Glomerular endothelial cell (primary cell): Measurements from ENCODE around the gene PLXNC1. TPM values are rescaled to one million over a fixed set of nuclear protein-coding genes. Genes with fewer than 3 reads are reported as not detected.

Experiments
- DNase-seq: peaks from one replicate; pipeline ENCODE4 v3.0.0-alpha.2; 2011; ENCODE audit warnings: low read depth, low spot score; ENCODE audit errors: extremely low read depth
- total RNA-seq: library from RNA; depleted of rRNA; stranded (reverse); fragments of >200 nt; gene quantifications from 2 replicates; pipeline ENCODE4 v1.2.3, GENCODE V29; 2015

PLXNC1 gene
- total RNA-seq, 1 donor from 2014 or later, result 0.99 TPM

DNA sequence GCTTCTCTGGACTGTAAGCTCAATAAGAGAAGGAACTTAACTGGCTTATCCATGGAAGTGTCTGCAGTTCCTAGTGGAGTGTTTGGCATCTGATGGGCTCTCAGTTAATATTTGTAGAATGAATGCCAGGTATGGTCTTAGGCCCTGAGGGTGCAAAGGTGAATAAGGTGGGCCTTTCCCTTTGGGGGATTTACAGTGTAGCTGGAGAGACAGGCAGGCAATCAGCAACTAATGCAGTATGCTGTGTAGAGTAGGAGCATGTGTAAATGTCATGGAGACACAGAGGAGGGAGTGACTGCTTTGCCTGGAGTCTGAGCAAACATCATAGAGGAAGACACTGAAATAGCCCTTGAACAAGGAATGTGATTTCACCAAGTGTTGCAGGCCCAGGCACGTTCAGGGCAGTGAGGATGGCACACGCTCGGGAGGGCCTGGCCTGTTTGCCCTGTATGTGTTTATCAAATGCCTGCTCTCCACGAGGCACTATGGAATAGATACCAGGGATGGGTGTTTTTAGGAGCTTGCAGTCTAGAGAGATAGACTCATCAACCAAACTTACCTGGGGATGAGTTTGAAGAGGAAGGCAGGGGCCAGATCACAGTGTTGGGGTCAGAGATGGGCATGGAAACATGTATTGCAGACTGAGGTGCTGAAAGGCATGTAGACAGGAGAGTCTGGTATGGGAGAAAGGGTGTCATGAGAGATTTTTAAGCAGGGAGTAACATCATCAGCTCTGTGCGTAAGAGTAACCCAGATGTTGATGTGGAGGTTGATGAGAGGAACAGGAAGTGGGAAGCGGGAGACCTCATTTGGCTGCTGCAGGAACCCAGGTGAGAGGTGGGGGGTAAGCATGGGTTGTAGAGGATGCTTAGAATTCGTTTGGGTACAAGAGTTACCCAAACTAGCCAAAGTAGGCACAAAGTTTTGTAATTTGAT lies 54.1 kb downstream of the PLXNC1 start:
- DNase-seq, result no peak

DNA sequence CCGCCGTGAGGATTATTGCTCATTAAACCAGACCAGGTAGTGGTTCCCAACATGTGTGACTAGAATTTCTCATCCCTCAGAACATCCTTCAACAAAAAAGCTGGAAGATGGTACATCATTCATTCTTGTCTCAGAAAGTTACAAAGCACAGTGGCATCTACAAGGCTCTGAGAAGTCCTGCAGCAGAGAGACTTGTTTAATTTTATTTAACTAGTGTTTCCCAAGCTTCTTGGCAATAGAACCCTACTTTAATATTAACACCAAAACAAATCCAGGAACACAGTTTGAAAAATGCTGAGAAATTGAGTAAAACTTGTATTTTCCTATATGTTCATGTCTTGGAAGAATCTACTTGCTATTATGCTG lies 54.8 kb downstream of the PLXNC1 start:
- DNase-seq, result no peak

DNA sequence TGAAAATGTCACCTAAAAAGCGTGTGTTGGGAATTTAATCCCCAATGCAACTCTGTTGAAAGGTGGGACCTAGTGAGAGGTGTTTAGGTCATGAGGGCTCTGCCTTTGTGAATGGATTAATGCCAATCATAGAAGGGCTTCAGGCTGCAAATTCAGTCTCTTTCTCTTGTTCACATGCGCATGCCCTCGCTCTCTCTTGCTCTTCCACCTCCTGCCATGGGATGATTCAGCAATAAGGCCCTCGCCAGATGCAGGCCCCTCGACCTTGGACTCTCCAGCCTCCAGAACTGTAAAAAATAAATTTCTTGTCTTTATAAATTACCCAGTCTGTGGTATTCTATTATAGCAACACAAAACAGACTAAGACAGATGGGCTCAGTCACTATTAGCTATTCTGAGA lies 55.4 kb downstream of the PLXNC1 start:
- DNase-seq, result no peak

DNA sequence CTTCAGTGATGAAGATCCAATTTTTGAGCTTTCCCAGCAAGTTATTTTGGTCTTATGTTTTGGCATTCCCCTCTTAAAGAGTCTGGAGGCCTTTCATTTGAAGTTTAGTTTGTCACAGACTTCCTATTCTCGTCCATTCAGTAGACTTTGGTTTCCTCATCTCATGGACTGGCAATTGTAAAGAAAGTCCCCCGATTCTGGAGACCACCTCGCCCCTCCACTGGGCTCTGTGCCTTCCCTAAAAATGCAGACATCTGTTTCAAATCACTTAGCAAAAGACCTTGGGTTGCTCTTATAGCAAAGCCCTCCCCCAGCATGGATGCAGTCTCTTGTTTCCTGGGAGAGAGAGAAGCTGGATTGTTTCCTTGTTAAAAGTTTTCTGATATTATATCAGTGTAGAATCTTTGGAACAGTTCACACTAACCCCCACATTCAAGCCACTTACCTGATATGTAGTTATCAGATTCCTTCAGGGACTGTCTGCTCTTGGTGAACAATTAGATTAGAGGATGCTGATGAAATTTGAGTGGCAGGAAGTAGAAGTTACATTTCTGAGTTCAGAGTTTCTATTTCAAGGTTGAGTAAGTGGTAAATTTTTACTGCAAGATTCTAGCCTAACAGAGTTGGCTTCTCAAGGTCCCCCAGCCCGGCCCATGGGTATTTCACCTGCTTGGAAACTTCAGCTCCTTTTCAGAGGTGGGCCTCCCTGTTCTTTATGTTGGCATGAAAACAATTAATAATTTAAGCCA lies 56.3 kb downstream of the PLXNC1 start:
- DNase-seq, result no peak

DNA sequence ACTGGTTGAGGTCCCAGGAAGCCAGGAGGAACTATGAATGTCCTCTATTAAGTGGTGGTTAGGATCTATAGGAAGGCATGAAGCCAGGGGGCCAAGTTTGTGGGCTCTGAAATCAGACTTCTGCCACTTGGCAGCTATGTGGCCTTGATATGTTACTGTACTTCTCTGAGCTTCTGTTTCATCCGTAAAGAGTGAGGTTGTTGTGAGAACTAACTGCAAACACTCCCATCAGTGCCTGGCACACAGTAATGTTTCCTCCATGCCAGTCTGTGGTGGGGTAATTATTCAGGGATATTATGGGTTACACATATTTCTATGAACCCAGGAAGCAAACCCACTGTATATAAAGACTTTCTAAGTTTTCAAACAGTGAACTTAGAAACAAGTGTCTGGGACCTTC lies 57.4 kb downstream of the PLXNC1 start:
- no peak for DNase-seq

DNA sequence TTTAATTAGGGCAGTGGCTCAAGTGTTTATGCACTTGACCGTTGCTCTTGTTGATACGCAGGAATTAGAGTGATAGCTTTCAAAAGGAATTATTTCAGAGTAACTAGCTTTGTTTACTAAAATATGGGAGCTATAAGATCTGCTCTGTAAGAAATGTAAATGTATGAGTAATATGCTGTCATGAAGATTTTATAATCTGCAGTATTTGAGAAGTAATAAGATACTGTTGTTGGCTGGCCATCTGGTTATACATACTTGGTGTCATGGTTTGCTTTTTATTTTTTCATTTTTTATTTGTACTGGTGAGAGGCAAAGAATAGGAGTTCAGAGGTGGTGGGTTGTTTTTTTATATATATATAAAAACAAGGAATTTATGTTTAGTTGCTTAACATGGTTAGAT lies 58.5 kb downstream of the PLXNC1 start:
- DNase-seq, result no peak

DNA sequence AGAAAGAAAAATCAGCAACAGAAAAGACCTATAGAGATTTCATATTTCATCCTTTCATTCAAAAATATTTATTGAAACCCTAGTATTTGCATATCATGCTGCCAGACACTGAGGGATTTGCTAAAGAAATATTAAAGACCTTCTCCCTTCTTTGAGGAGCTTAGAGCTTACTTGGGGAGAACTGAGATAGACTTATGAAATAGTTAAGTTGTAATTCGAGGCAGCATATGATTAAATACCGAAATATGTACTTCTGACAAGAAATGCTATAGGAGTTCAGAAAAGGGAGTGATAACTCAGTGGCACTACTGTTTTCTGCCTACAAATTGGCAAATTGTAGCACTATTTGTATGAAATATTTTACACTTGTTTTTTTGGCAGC lies 59.1 kb downstream of the PLXNC1 start:
- DNase-seq, result no peak

DNA sequence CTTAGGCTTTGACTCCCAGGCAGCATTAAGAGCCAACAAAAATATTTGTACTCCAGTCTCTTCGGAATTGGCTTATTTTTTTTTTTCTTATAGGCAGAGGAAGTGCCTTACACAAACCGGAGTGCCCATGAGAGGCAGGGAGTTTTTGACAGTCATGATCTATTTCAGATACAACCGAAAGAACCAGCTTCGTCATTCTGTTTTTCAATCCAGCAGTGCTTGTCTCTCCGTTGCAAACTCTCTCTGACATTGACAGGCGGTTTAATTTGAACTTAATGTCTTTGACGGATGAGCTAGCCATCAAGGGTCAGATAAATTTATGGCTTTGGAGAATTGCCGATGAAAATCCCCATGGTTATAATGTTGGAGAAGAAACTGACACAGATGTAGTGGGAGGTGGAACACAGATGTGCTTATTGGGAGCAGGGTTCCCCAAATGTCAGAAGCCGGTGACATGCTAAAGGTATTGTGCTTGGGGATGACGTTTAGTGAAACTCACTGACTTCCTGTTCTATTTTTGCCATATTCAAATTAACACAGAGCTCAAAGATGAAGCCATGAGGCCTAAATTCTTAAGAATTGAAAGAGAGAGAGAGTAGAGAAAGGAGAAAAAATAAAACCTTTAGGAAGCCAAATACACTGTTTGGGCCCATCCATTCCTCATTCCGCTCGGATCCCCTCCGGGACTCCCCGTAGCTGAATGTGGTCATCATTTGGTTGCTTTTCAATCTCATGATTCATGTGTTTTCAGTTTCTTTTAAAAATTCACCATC lies 59.7 kb downstream of the PLXNC1 start:
- DNase-seq, result no peak

DNA sequence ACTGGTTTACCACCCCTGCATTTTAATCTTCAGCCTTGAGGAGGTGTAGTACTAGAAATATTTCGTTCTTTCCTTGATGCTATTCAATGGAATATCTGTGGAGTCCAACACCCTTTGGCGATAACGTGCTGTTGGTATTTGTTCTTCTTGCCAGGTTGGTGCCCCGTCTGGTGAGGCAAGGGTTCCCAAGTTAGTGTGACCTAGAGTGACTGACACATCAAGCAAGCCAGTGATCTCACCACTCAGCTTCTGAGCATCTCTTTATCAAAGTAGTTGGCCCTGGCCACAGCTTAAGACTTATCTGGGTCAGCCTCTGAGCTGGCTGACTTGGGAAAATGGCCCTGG lies 60.2 kb downstream of the PLXNC1 start:
- DNase-seq, result no peak

DNA sequence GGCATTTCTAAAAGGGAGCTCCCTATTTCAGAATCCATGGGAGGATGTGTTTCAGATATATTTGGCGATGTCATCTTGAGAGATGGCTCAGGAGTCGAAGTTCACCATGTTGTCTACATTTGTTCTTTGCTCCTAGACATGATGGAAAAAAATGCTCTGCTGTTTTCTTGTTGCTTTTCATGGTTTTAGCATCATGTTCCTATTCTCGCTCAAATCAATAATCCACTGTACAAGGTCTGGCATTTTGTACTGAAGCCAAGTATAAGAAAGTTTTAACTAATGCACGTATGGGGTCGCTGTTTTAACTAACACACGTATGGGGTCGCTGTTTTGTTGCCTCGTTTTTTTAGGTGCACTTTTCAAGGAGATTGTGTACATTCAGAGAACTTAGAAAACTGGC lies 60.9 kb downstream of the PLXNC1 start:
- no peak for DNase-seq

DNA sequence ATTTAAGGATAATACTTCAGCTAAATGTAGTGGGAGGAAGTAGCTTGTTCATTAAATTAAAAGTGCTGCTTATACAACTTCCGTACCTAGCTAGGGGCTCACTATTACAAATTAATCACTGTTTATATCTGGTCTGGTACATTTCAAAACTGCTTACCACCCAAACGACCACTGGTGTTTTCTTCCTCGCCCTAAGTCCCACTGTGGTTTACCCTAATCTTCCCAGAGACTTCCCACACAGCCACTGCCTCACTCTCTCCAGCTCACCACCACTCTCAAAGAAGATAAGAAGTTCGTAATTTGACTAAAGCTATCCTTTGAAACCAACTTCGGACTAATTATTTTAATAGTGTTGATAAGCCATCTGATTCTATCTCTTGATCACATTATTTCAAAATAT lies 62.6 kb downstream of the PLXNC1 start:
- DNase-seq, result no peak

DNA sequence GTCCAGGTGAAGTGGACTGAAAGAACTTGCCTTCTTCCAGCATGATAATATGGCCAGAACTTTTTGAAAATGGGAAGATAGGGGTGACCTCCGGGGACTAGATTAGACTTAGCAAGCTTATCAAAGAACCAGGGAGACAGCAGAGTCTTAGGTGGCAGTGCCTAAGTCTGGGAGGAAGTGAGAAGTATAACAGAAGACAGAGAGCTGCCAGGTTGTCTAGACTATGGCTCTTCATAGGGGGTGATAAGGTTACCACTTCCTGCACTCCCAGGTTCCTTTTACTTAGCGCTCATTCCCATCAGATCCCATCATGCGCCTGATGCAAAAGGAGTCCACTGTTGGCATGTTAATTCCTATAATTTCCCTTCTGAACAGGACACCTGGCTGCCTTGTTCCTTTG lies 69.9 kb downstream of the PLXNC1 start:
- DNase-seq, result no peak

DNA sequence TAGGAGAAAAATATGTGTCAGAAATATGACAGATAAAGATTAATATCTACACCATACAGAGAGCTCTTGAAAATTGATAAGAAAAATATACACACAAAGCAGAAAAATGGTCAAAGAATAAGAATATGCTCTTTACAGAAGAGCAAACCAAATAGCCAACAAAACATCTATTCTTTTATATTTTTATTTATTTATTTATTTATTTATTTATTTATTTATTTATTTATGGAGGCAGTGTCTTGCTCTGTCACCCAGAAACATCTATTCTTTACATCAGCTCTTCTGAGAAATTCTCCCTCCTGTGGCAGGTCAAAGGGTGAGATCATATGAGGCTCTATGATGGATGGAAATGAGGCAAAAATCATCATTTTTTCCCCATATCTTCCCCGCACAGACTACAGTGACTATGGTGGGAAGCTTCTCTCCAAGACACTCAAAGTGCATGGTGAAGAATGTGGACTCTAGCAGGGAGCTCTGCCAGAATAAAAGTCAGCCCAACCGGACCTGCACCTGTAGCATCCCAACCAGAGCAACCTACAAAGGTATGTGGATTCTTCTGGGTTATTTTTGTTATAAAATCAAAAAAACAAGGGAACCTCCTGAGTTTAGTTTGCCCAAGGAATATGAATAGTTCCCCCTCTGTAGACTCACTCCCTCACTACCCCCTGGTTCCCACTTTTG lies 71.4 kb downstream of the PLXNC1 start:
- DNase-seq, result no peak

DNA sequence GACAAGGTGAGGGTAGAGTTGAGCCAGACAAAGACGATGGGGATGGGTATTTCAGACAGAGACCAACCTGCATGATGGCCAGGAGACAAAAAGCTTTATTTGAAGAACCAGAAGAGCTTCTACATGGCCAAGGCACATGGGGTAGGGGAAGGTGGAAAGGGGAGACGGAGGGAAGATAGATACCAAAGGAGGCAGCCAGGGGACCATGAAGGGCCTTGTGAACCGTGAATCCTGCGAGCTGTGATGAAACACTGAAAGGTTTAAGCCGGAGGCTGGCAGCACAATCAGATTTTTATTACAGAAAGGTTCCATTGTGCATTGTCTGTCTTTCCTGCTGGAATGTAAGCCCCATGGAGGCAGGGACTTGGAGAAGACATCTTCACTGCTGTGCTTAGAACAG lies 72.4 kb downstream of the PLXNC1 start:
- DNase-seq, result no peak

DNA sequence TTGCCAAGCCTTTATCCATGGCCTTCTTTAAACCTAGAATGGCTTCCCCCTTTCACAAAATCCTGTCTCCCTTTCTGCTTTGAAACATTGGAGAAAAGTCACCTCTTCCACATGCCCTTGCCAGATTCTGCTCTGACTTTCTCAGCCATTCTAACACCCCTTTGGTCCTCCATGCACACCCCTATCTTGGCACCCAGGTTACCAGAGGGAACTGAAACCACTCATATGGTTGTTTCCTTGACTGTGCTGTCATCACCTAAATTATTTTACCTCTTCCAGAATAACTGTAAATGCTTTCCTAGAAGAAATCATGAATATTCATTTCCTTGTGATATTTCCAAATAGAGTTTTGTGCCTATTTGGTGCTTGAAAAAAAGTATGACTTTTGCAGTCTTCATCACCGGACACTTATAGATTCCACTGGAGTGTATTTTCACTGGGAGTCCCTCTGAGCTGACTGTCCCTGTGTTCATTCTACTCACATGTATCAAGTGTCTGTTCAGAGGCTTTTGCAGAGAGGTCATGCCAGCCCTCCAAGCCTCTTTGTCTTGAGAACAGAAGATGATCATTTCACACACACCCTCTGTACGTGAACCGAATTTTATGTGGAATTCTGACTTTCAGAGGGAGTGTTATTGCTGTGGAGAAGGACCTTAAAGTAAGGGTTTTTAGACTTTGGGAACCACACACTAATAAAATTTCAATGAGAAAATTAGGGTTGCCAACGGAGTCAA lies 74.1 kb downstream of the PLXNC1 start:
- no peak for DNase-seq

DNA sequence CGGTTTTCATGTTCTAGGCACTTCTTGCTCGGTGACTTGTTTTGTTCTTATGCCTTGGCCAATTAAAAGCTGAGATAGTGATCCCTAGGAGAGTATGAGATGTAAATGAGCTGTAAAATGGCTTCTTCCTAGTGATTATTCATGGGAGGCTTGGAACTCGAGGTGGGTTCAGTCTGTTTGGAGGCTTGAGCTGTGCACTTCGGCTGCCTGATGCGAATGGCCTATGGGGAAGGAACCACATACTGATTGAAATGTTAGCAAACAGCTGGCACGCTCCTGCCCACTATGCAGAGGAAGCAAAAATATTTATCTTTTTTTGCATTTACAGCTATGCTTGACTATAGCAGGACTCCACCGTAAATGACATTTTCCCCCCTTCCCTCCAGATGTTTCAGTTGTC lies 75.5 kb downstream of the PLXNC1 start:
- no peak for DNase-seq

DNA sequence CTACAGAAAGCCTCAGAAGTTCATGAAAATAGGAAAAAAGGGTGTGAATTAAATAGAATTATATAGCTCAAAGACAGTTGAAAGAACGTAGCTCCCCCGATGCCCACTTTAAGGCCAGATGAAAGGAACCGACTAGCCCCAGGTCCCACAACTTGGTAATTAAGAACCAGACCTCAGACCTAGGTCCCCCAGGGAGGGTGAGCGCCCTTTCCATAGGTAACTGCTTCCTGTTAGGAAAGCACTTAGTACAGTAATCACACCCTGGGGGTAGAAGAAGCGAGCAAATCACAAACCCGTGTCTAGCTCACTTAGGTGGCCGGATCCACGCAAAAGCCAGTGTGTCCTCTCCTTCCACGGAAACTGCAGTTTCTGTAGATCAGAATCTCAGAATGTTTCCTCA lies 77.1 kb downstream of the PLXNC1 start:
- no peak for DNase-seq

DNA sequence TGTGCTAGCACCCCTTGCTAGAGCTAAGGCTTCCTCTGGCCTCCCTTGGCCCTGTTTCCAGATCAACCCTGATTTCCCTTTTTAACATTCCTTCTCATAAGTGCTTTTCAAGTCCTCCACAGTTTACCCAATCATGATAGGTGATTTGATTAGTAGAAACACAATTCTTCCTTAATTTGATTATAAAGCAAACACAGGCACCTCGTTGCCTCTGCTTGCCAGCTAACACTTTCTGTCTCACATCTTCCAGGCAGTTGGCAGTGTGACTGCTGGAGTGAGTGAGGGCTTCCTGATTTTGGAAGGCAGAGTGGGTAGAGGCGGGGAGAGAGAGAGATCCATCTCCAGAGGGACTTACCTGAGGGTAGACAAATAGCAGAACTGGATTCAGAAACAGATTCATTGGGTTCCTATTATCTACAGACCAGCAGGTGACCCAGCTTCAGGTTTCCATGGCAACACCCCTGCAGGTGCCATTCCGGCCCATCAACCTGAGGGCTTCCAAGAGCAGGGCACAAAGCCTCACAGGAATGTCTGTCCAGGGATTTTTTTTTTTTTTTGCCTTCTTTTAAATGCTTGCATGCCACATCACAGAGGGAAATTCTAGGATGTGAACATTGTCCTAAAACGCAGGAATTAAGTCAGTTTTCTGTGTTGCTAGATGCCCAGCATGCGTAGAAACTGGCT lies 77.7 kb downstream of the PLXNC1 start:
- no peak for DNase-seq

DNA sequence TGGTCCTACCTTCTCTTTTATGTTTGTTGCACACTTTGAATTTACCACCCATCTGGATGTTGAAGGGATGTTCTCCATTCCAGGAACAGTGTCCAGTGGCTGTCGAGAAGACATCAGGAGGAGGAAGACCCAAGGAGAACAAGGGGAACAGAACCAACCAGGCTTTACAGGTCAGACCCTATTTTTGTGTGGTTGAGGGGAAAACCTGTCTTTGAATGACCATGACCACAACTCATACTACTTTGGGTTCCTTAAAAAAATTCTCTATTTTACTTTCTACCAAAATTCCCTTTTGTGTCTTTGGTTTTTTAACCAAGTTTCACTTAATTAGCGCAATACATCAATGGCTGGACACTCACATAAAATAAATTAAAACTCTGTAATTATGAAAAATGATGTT lies 78.7 kb downstream of the PLXNC1 start:
- DNase-seq, result no peak

DNA sequence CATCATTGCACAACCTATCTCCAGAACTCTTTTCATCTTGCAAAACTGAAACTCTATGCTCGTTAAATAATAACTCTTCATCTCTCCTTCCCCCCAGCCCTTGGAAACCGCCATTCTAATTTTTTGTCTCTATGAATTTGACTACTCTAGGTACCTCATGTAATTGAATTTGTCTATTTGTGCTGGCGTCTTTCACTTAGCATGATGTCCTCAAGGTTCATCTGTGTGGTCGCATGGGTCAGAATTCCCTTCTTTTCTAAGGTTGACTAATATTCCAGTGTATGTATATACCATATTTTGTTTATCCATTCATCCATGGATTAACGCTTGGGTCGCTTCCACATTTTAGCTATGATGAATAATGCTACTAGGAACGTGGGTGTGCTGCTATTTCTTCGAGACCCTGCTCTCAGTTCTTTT lies 80.1 kb downstream of the PLXNC1 start:
- DNase-seq, result no peak
